MM.1S (cell line): Measurements from ENCODE around the gene C3orf70.

Source experiments
- DNase-seq: peaks from one replicate; pipeline ENCODE4 v3.0.0-alpha.2; 2015
- H2AFZ ChIP-seq: fragments of 300-600 bp; sonication (generic); 2 replicates; pipeline ENCODE4 v1.6.0; 2016; ENCODE audit warnings: antibody characterized with exemption, low read length
- H3F3A ChIP-seq: fragments of 300-600 bp; sonication (generic); 2 replicates; pipeline ENCODE4 v1.6.1; 2016; ENCODE audit warnings: mild to moderate bottlenecking, antibody characterized with exemption, low read length, moderate library complexity, mixed read lengths; ENCODE audit not compliant: insufficient read depth
- H3K27ac ChIP-seq: fragments of 300-600 bp; sonication (generic); 2 replicates; pipeline ENCODE4 v1.5.1; 2016; ENCODE audit warnings: mild to moderate bottlenecking, low read length
- H3K27me3 ChIP-seq: fragments of 300-600 bp; sonication (generic); replicated peaks from 2 replicates; pipeline ENCODE4 v1.6.0; 2016; ENCODE audit warnings: low read length; ENCODE audit not compliant: insufficient read depth
- H3K36me3 ChIP-seq: fragments of 300-600 bp; sonication (generic); replicated peaks from 2 replicates; pipeline ENCODE4 v1.6.1; 2016; ENCODE audit warnings: mild to moderate bottlenecking, low read length, mixed read lengths; ENCODE audit not compliant: insufficient read depth
- H3K4me1 ChIP-seq: fragments of 300-600 bp; sonication (generic); 2 replicates; pipeline ENCODE4 v1.6.1; 2016; ENCODE audit warnings: low read length, mixed read lengths
- H3K4me2 ChIP-seq: fragments of 300-600 bp; sonication (generic); 2 replicates; pipeline ENCODE4 v1.6.0; 2016; ENCODE audit warnings: low read depth, low read length
- H3K4me3 ChIP-seq: fragments of 300-600 bp; sonication (generic); 2 replicates; pipeline ENCODE4 v1.5.1; 2016; ENCODE audit warnings: low read length, mixed read lengths
- H3K79me2 ChIP-seq: fragments of 300-600 bp; sonication (generic); 2 replicates; pipeline ENCODE4 v1.6.1; 2016; ENCODE audit warnings: mixed run types, low read length, mixed read lengths
- H3K9ac ChIP-seq: fragments of 300-600 bp; sonication (generic); 2 replicates; pipeline ENCODE4 v1.6.1; 2016; ENCODE audit warnings: low read length, mixed read lengths
- H3K9me2 ChIP-seq: fragments of 300-600 bp; sonication (generic); replicated peaks from 2 replicates; pipeline ENCODE4 v1.6.1; 2016; ENCODE audit warnings: mild to moderate bottlenecking, low read length, mixed read lengths; ENCODE audit not compliant: insufficient read depth
- H3K9me3 ChIP-seq: fragments of 300-600 bp; sonication (generic); replicated peaks from 2 replicates; pipeline ENCODE4 v1.6.1; 2016; ENCODE audit warnings: mild to moderate bottlenecking, low read length, mixed read lengths; ENCODE audit not compliant: insufficient read depth
- H4K20me1 ChIP-seq: fragments of 300-600 bp; sonication (generic); 2 replicates; pipeline ENCODE4 v1.6.1; 2016; ENCODE audit warnings: mild to moderate bottlenecking, low read length, moderate library complexity, mixed read lengths; ENCODE audit not compliant: insufficient read depth
- EZH2 ChIP-seq: fragments of 300-600 bp; sonication (generic); optimal IDR thresholded peaks from 2 replicates; pipeline ENCODE3; 2017; ENCODE audit warnings: low read depth, mild to moderate bottlenecking, antibody characterized with exemption, low read length, mixed read lengths
- EZH2phosphoT487 ChIP-seq: fragments of 300-600 bp; sonication (generic); IDR thresholded peaks from 2 replicates; pipeline ENCODE4 v1.6.1; 2018; ENCODE audit warnings: antibody characterized with exemption, low read length
- TF ChIP-seq, protein P1 (sequence below): fragments of 300-600 bp; sonication (generic); IDR thresholded peaks from 2 replicates; pipeline ENCODE4 v1.5.1; 2016; ENCODE audit warnings: antibody characterized with exemption, low read length, mixed read lengths

The C3orf70 gene, protein sequence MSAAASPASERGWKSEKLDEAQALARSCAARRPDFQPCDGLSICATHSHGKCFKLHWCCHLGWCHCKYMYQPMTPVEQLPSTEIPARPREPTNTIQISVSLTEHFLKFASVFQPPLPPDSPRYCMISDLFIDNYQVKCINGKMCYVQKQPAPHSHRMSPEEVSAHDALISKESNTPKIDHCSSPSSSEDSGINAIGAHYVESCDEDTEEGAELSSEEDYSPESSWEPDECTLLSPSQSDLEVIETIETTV

DNA sequence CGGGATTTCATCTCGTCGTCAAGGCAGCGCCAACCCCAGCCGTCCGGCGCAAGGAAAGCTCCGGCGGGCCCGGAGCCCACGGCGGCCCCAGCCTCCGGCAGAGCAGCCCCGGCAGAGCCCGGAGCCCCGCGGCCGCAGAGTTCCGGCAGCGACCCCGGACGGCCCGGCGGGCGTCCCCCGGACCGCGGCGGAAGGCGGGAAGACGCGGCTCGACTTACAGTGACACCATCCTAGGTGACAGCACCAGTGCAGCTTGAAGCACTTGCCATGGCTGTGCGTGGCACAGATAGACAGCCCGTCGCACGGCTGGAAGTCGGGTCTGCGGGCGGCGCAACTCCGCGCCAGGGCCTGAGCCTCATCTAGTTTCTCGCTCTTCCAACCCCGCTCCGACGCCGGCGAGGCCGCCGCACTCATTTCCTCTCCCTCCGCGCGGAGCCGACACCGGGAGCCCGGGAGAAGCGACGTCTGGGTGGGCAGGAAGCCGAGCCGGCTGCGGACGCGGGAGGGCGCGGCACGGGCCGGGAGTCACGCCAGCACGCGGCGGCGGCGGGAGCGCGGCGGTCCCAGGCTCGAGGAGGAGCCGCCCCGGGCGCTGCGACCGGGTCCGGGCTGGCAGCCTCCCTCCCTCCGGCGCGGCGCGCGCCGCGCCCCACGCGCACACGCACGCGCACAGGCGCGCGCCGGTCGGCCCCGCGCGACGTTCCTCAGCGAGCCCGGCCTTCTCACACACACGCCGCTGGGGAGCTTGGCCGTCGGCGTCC lies at the start of gene C3orf70:
C3orf70 (minus strand) TSS at position 651 of the 761 bp plus-strand sequence; CDS start at position 414, 237 bp downstream.
- DNase-seq = peak; percentile 82
- peaks cover 12% of the 10 kb centered on the region for H3F3A ChIP-seq
- no peaks in the 10 kb centered on the region for H4K20me1 ChIP-seq
- peak within 1 kb of the TSS; percentile 79 for H3K4me3 ChIP-seq
- H3K27me3 ChIP-seq = 0 out of 2 replicates have a peak, but pooled peaks cover 9% of the 10 kb centered on the region
- H3K4me1 ChIP-seq = 0 out of 2 replicates have a peak, but pooled peaks cover 9% of the 10 kb centered on the region
- peak within 1 kb of the TSS; percentile 22; the same call in 1 of the 2 replicates for H3K27ac ChIP-seq
- peaks cover 14% of the 10 kb centered on the region for H3K79me2 ChIP-seq
- no peaks in the 10 kb centered on the region for H3K36me3 ChIP-seq
- H2AFZ ChIP-seq = peak within 1 kb of the TSS; percentile 89
- TF ChIP-seq, protein P1, sequence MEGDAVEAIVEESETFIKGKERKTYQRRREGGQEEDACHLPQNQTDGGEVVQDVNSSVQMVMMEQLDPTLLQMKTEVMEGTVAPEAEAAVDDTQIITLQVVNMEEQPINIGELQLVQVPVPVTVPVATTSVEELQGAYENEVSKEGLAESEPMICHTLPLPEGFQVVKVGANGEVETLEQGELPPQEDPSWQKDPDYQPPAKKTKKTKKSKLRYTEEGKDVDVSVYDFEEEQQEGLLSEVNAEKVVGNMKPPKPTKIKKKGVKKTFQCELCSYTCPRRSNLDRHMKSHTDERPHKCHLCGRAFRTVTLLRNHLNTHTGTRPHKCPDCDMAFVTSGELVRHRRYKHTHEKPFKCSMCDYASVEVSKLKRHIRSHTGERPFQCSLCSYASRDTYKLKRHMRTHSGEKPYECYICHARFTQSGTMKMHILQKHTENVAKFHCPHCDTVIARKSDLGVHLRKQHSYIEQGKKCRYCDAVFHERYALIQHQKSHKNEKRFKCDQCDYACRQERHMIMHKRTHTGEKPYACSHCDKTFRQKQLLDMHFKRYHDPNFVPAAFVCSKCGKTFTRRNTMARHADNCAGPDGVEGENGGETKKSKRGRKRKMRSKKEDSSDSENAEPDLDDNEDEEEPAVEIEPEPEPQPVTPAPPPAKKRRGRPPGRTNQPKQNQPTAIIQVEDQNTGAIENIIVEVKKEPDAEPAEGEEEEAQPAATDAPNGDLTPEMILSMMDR = no peak
- TF ChIP-seq EZH2 (no peak), EZH2phosphoT487 (no peak)
- no peaks in the 10 kb centered on the region for H3K9me2 ChIP-seq
- H3K9ac ChIP-seq = peak within 1 kb of the TSS; percentile 70
- H3K9me3 ChIP-seq = no peaks in the 10 kb centered on the region
- H3K4me2 ChIP-seq = peak within 1 kb of the TSS; percentile 95

DNA sequence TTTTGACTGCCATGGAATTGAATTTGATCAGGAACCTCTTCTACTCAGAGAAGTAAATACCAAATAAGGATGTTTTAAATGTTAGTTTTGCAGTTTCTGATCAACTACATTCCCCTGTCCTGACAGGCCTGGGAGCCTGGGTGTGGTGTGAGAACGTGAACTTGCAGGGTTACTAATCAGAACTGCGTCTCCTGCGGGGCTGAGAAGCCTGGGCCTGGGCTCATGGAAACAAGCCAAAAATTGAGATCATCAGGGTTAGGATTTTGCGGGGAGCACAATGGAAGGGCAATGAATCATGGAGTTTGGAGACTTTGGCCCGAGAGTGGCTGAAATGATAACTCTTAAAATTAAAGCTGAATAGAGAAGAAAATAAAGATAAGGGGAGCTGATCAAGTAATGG lies 47.8 kb upstream of the C3orf70 start:
- no peaks in the 10 kb centered on the region for H4K20me1 ChIP-seq
- TF ChIP-seq EZH2 (no peak), EZH2phosphoT487 (no peak)
- TF ChIP-seq, protein P1 = no peak
- H3K9me3 ChIP-seq = no peaks in the 10 kb centered on the region
- no peaks in the 10 kb centered on the region for H3K36me3 ChIP-seq
- H2AFZ ChIP-seq = no peak overlapping the region
- H3K9me2 ChIP-seq = no peaks in the 10 kb centered on the region
- H3K4me3 ChIP-seq = no peak overlapping the region
- no peak for DNase-seq
- no peaks in the 10 kb centered on the region for H3F3A ChIP-seq
- no peaks in the 10 kb centered on the region for H3K79me2 ChIP-seq
- H3K4me2 ChIP-seq = no peak overlapping the region
- H3K27ac ChIP-seq = no peak overlapping the region
- H3K27me3 ChIP-seq = no peaks in the 10 kb centered on the region
- H3K9ac ChIP-seq = no peak overlapping the region
- H3K4me1 ChIP-seq = no peaks in the 10 kb centered on the region

DNA sequence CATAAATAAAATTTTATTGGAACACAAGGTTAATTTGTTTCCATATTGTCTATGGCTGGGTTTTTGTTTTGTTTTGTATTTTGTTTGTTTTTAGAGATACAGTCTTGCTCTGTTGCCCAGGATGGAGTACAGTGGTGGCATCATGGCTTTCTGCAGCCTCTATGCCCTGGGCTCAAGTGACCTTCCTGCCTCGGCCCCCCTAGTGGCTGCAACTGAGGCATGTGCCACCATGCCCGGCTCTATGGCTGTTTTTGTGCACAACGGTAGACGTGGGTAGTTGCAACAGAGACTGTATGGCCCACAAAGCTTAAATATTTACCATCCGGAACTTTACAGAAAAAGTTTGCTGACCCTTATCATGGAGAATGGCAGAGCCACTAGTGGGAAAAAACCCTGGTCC lies 46.8 kb upstream of the C3orf70 start:
- TF ChIP-seq EZH2phosphoT487 (no peak), EZH2 (no peak)
- TF ChIP-seq, protein P1 = no peak; the same call in 1 of the 2 replicates
- Histone ChIP-seq H3K4me3 (no peak overlapping the region), H3K27ac (no peak overlapping the region), H2AFZ (no peak overlapping the region), H3K79me2 (no peaks in the 10 kb centered on the region), H3K9me2 (no peaks in the 10 kb centered on the region), H3K36me3 (no peaks in the 10 kb centered on the region), H3K4me2 (no peak overlapping the region), H4K20me1 (no peaks in the 10 kb centered on the region), H3K9me3 (no peaks in the 10 kb centered on the region), H3K27me3 (no peaks in the 10 kb centered on the region), H3F3A (no peaks in the 10 kb centered on the region), H3K4me1 (no peaks in the 10 kb centered on the region), H3K9ac (no peak overlapping the region)
- no peak for DNase-seq
